Measurements from ENCODE around the gene DSTN.

DSTN gene

GRCh38 chr20:17643531-17644188, 73.8 kb downstream of the DSTN start:
- Histone ChIP-seq H3K9me3 (ENCODE audit: control insufficient read depth, insufficient read depth, low read length) (no peaks in the 10 kb centered on the region), H3K4me1 (ENCODE audit: insufficient read depth, low read length) (no peaks in the 10 kb centered on the region; the same call in 1 of the 2 replicates), H3K9ac (ENCODE audit: low read depth, low read length) (no peak overlapping the region), H3K36me3 (ENCODE audit: insufficient read depth, low read length) (peaks cover 2% of the 10 kb centered on the region; the same call in 1 of the 2 replicates)

- H3K36me3 ChIP-seq (ENCODE audit: insufficient read depth, low read length), result peaks cover 2% of the 10 kb centered on the region; the same call in 1 of the 2 replicates
- H3K9ac ChIP-seq (ENCODE audit: low read depth, low read length), result no peak overlapping the region
- H3K4me1 ChIP-seq (ENCODE audit: insufficient read depth, low read length), result no peaks in the 10 kb centered on the region; the same call in 1 of the 2 replicates
- H3K9me3 ChIP-seq (ENCODE audit: control insufficient read depth, insufficient read depth, low read length), result no peaks in the 10 kb centered on the region
Measured at GRCh38 chr20:17644451-17644850, 74.6 kb downstream of the DSTN start.

GRCh38 chr20:17645010-17645409, 75.1 kb downstream of the DSTN start:
- H3K9me3 ChIP-seq (ENCODE audit: control insufficient read depth, insufficient read depth, low read length), result no peaks in the 10 kb centered on the region
- peaks cover 2% of the 10 kb centered on the region; the same call in 1 of the 2 replicates for H3K36me3 ChIP-seq (ENCODE audit: insufficient read depth, low read length)
- H3K4me1 ChIP-seq (ENCODE audit: insufficient read depth, low read length), result no peaks in the 10 kb centered on the region; the same call in 1 of the 2 replicates
- no peak overlapping the region for H3K9ac ChIP-seq (ENCODE audit: low read depth, low read length)

DNA sequence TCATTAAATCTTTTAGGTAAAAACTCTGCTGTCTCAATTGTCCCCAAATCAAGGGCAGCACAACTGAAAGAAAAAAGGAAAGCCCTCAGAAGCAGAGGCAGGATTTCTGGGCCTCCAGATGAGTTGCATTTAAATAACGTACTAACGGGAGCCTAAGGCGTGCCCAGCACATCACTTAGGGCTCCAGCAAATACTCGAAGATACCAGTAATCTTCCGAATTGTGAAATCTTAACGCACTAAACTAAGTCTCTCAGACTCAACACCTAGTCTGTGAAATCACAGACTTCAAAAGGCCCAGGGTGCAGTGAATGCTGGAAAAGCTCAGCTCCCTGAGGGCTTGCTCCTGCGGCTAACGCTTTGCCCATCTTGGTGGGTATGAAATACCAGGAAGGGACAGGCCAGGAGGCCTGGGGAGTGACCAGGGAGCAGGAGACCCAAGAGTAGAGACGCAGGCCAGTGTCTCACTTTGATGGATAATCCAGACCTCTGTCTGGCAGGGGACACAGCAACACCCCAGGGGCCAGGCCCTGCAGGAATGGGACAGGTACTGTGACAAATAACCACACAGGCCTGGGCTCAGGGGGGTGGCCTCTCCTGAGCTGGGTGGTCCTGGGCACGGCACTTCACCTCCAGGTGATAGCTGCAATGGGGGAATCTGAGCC, 75.8 kb downstream of the DSTN start:
- no peak overlapping the region for H3K9ac ChIP-seq (ENCODE audit: low read depth, low read length)
- H3K4me1 ChIP-seq (ENCODE audit: insufficient read depth, low read length), result no peaks in the 10 kb centered on the region; the same call in 1 of the 2 replicates
- H3K9me3 ChIP-seq (ENCODE audit: control insufficient read depth, insufficient read depth, low read length), result no peaks in the 10 kb centered on the region
- peaks cover 2% of the 10 kb centered on the region; the same call in 1 of the 2 replicates for H3K36me3 ChIP-seq (ENCODE audit: insufficient read depth, low read length)

- Histone ChIP-seq H3K4me1 (ENCODE audit: insufficient read depth, low read length) (no peaks in the 10 kb centered on the region; the same call in 1 of the 2 replicates), H3K36me3 (ENCODE audit: insufficient read depth, low read length) (no peaks in the 10 kb centered on the region), H3K9me3 (ENCODE audit: control insufficient read depth, insufficient read depth, low read length) (no peaks in the 10 kb centered on the region), H3K9ac (ENCODE audit: low read depth, low read length) (no peak overlapping the region)
Measured at GRCh38 chr20:17646209-17646960, 76.5 kb downstream of the DSTN start.

DNA sequence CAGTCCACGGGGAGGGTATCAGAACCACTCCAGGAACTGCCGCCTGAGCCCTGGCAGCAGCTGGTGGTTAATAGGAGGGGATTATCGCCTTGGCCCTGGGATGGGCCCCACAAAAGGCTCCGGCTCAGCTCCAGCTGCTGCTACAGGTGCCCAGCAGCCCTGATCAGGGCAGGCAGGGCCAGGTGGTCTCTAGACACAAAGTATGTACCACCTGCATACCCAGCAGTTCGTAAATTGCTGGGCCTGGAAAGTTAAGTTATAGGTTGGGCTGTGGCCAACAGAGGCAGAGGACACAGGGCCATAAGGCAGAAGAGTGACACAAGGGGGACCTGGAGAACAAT, 77.1 kb downstream of the DSTN start:
- Histone ChIP-seq H3K4me1 (ENCODE audit: insufficient read depth, low read length) (no peaks in the 10 kb centered on the region; the same call in 1 of the 2 replicates), H3K9me3 (ENCODE audit: control insufficient read depth, insufficient read depth, low read length) (no peaks in the 10 kb centered on the region), H3K36me3 (ENCODE audit: insufficient read depth, low read length) (no peaks in the 10 kb centered on the region), H3K9ac (ENCODE audit: low read depth, low read length) (no peak overlapping the region)

- H3K9me3 ChIP-seq (ENCODE audit: control insufficient read depth, insufficient read depth, low read length), result no peaks in the 10 kb centered on the region
- H3K4me1 ChIP-seq (ENCODE audit: insufficient read depth, low read length), result no peaks in the 10 kb centered on the region; the same call in none of the 2 replicates
- no peak overlapping the region for H3K9ac ChIP-seq (ENCODE audit: low read depth, low read length)
- H3K36me3 ChIP-seq (ENCODE audit: insufficient read depth, low read length), result no peaks in the 10 kb centered on the region
Measured at GRCh38 chr20:17647391-17648314, 77.8 kb downstream of the DSTN start.

GRCh38 chr20:17648315-17648646, 78.4 kb downstream of the DSTN start:
- Histone ChIP-seq H3K4me1 (ENCODE audit: insufficient read depth, low read length) (no peaks in the 10 kb centered on the region; the same call in none of the 2 replicates), H3K36me3 (ENCODE audit: insufficient read depth, low read length) (no peaks in the 10 kb centered on the region), H3K9me3 (ENCODE audit: control insufficient read depth, insufficient read depth, low read length) (no peaks in the 10 kb centered on the region), H3K9ac (ENCODE audit: low read depth, low read length) (no peak overlapping the region)

DNA sequence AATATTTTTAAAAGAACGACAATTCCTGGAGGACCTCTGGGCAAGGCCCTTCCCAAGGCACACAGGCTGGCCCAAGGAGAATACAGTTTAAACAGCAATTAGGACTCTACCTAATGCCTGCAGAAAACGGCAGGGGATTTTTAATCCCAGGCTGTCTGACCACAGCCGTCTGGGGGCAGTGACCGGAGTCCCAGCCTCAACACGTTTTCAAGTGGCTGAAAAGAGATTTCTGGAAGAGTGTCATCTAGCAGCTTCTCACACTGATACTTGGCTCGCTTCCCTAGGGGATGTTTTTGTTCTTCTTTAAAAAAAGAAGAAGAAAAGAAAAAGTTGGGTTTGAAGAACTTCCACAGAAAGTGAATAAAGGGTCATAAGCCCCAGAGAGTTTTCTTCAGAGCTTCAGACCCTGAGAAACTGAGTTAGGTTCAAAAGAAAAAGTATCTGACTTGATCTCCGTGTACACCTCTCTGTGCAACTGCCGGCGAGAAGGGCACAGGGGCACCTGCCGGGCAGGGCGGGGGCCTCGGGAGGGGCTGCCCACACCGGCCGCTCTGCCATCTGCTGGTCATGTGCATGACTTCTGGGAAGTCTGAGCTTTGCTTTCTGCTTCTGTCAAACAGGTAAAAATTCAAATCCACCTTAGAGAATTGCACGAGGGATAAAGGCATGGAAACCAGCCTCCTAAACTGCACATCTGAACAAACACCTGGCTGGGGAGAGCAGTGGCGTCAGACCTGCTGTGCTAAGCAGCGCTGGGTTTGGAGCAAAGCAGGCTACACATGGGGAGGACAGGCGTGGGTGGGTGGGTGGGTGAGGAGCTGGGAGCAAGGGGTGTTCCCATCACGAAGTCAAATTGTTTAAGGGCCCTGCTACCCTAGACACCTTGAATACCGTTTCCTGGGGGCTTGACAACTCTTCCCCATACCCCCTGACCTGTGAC, 79.2 kb downstream of the DSTN start:
- H3K9me3 ChIP-seq (ENCODE audit: control insufficient read depth, insufficient read depth, low read length), result no peaks in the 10 kb centered on the region
- no peaks in the 10 kb centered on the region for H3K36me3 ChIP-seq (ENCODE audit: insufficient read depth, low read length)
- no peaks in the 10 kb centered on the region; the same call in none of the 2 replicates for H3K4me1 ChIP-seq (ENCODE audit: insufficient read depth, low read length)
- no peak overlapping the region for H3K9ac ChIP-seq (ENCODE audit: low read depth, low read length)

GRCh38 chr20:17650301-17651128, 80.6 kb downstream of the DSTN start:
- H3K4me1 ChIP-seq (ENCODE audit: insufficient read depth, low read length), result peaks cover 5% of the 10 kb centered on the region
- H3K36me3 ChIP-seq (ENCODE audit: insufficient read depth, low read length), result no peaks in the 10 kb centered on the region
- no peak overlapping the region for H3K9ac ChIP-seq (ENCODE audit: low read depth, low read length)
- no peaks in the 10 kb centered on the region for H3K9me3 ChIP-seq (ENCODE audit: control insufficient read depth, insufficient read depth, low read length)

- no peak overlapping the region for H3K9ac ChIP-seq (ENCODE audit: low read depth, low read length)
- H3K4me1 ChIP-seq (ENCODE audit: insufficient read depth, low read length), result peaks cover 11% of the 10 kb centered on the region
- no peaks in the 10 kb centered on the region for H3K36me3 ChIP-seq (ENCODE audit: insufficient read depth, low read length)
- H3K9me3 ChIP-seq (ENCODE audit: control insufficient read depth, insufficient read depth, low read length), result no peaks in the 10 kb centered on the region
Measured at GRCh38 chr20:17651129-17651759, 81.4 kb downstream of the DSTN start.

- peaks cover 18% of the 10 kb centered on the region for H3K4me1 ChIP-seq (ENCODE audit: insufficient read depth, low read length)
- no peak overlapping the region for H3K9ac ChIP-seq (ENCODE audit: low read depth, low read length)
- H3K36me3 ChIP-seq (ENCODE audit: insufficient read depth, low read length), result no peaks in the 10 kb centered on the region
- H3K9me3 ChIP-seq (ENCODE audit: control insufficient read depth, insufficient read depth, low read length), result no peaks in the 10 kb centered on the region
Measured at GRCh38 chr20:17651760-17652388, 82.0 kb downstream of the DSTN start.
